Measurements from ENCODE around the gene LEKR1.

DNA sequence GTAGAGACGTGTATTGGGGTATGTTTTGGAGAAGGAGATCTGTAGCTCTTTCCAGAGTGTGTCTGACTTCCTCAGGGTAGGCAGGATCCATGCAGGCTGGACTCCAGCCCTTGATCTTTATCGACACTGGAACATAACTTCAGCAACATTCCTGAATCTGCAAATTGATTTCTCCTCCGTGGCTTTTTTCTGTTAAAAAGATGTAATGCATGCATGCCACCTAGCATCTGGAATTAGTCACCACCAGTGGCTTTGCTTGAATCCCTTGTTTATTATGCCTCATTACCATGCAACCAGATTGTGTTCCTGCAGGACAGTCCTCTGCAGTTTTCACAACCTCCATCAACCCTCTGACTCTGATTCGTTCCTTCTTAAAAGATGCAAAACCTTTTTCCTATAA lies 247.7 kb downstream of the LEKR1 start:
- TF ChIP-seq CTCF (IDR thresholded peaks at IDR 0.05) = no peak
- TF ChIP-seq POLR2A (IDR thresholded peaks at IDR 0.05) = no peak
- TF ChIP-seq EP300 (IDR thresholded peaks at IDR 0.05) = no peak

All from tibial nerve (tissue), 4 donors.